ENCODE results near the gene CALML3.

Gene CALML3

GRCh38 chr10:5532618-5533097, 7.9 kb downstream of the CALML3 start:
- DNase-seq (ENCODE audit: low read depth), result no peak
- H3K4me3 ChIP-seq (ENCODE audit: low read length), result no peak overlapping the region
- TF ChIP-seq CTCF (conservative IDR thresholded peaks at IDR 0.05; ENCODE audit: low read length), result no peak

GRCh38 chr10:5533098-5533731, 8.5 kb downstream of the CALML3 start:
- no peak for TF ChIP-seq CTCF (conservative IDR thresholded peaks at IDR 0.05; ENCODE audit: low read length)
- no peak overlapping the region for H3K4me3 ChIP-seq (ENCODE audit: low read length)
- no peak for DNase-seq (ENCODE audit: low read depth)

GRCh38 chr10:5534051-5534821, 9.5 kb downstream of the CALML3 start:
- no peak overlapping the region for H3K4me3 ChIP-seq (ENCODE audit: low read length)
- no peak for DNase-seq (ENCODE audit: low read depth)

GRCh38 chr10:5534880-5535856, 10.4 kb downstream of the CALML3 start:
- TF ChIP-seq CTCF (conservative IDR thresholded peaks at IDR 0.05; ENCODE audit: low read length), result no peak

More at GRCh38 chr10:5534051-5534821, 9.5 kb downstream of the CALML3 start:
- TF ChIP-seq CTCF (conservative IDR thresholded peaks at IDR 0.05; ENCODE audit: low read length), result no peak

GRCh38 chr10:5536486-5537081, 11.8 kb downstream of the CALML3 start:
- no peak for TF ChIP-seq CTCF (conservative IDR thresholded peaks at IDR 0.05; ENCODE audit: low read length)
- H3K4me3 ChIP-seq (ENCODE audit: low read length), result no peak overlapping the region

More at GRCh38 chr10:5534880-5535856, 10.4 kb downstream of the CALML3 start:
- H3K4me3 ChIP-seq (ENCODE audit: low read length), result no peak overlapping the region
- peak; percentile 91 for DNase-seq (ENCODE audit: low read depth)

GRCh38 chr10:5537684-5538083, 12.9 kb downstream of the CALML3 start:
- no peak for TF ChIP-seq CTCF (conservative IDR thresholded peaks at IDR 0.05; ENCODE audit: low read length)
- no peak for DNase-seq (ENCODE audit: low read depth)
- no peak overlapping the region for H3K4me3 ChIP-seq (ENCODE audit: low read length)

More at GRCh38 chr10:5536486-5537081, 11.8 kb downstream of the CALML3 start:
- DNase-seq (ENCODE audit: low read depth), result no peak
